Retinal pigment epithelial cell (primary cell): ENCODE results near the gene ITSN2.

Experiments used
- DNase-seq: peaks from one replicate; pipeline ENCODE4 v3.0.0-alpha.2; 2010; ENCODE audit warnings: low read depth
- H3K4me3 ChIP-seq: 2 replicates; pipeline ENCODE4 v1.5.1; 2011; ENCODE audit warnings: mild to moderate bottlenecking, low read length, control low read depth, moderate library complexity
- CTCF ChIP-seq: conservative IDR thresholded peaks from 2 replicates; pipeline ENCODE4 v1.5.1; 2011; ENCODE audit warnings: low read depth, low read length, control low read depth, inconsistent platforms

The ITSN2 gene

GRCh38 chr2:24285484-24286152 lies 74.7 kb downstream of the ITSN2 start:
- no peak for DNase-seq
- no peak for TF ChIP-seq CTCF
- no peak overlapping the region for H3K4me3 ChIP-seq

GRCh38 chr2:24280645-24281044 lies 79.7 kb downstream of the ITSN2 start:
- no peak overlapping the region for H3K4me3 ChIP-seq
- DNase-seq = no peak
- TF ChIP-seq CTCF = no peak

GRCh38 chr2:24280161-24280560 lies 80.2 kb downstream of the ITSN2 start:
- no peak for TF ChIP-seq CTCF
- no peak for DNase-seq
- no peak overlapping the region for H3K4me3 ChIP-seq

- TF ChIP-seq CTCF = no peak
- no peak for DNase-seq
- H3K4me3 ChIP-seq = no peak overlapping the region
These were observed 83.9 kb downstream of the ITSN2 start for GRCh38 chr2:24276349-24276899.

- H3K4me3 ChIP-seq = no peak overlapping the region
- TF ChIP-seq CTCF = no peak
- no peak for DNase-seq
These were observed 85.5 kb downstream of the ITSN2 start for GRCh38 chr2:24274809-24275208.

GRCh38 chr2:24273598-24273997 lies 86.7 kb downstream of the ITSN2 start:
- DNase-seq = no peak
- no peak for TF ChIP-seq CTCF
- no peak overlapping the region for H3K4me3 ChIP-seq

GRCh38 chr2:24272907-24273306 lies 87.4 kb downstream of the ITSN2 start:
- TF ChIP-seq CTCF = no peak
- H3K4me3 ChIP-seq = no peak overlapping the region
- DNase-seq = peak; percentile 10
